Measurements from ENCODE around the gene SLC30A1.

The SLC30A1 gene

GRCh38 chr1:211603191-211603701 is 24.3 kb upstream of the SLC30A1 start:
- Mint-ChIP-seq H3K4me3 (no peak overlapping the region), H3K4me1 (peaks cover 24% of the 10 kb centered on the region), H3K27me3 (peaks cover 27% of the 10 kb centered on the region), H3K36me3 (no peaks in the 10 kb centered on the region), H3K9me3 (no peaks in the 10 kb centered on the region), H3K27ac (no peak overlapping the region)
- CTCF ChIA-PET: no interaction called here
- DNase-seq: no peak

DNA sequence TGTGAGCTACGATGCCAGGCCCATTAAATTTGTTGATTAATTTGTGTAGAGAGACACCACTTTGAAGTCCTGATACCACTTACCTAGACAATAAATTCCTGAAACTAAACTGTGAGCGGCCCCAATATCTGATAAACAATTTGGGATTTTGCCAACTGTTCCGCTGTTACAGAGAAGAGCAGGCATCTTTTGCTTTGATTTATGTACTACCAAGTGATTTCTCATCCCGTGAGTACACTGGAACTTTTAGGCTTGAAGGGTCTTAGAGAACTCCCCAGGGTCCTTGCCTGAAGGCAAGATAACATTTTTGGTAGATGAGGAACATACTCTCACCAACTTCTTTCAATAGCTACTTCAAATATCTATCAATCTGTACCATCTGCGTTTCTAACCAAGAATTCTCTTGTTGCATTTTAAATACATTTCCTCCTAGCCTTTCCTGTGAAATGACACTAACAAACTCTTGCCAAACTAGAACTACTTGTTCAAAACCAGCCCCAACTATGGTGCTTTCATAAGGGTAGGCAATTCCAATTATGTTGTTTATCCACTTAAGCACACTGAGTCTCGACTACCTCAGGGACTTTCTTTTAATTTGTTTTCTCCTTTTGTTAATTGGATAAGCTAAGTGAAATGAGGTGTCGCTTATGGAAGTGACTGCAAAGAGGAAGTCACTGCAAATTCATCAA is 23.2 kb upstream of the SLC30A1 start:
- Mint-ChIP-seq H3K4me1 (peaks cover 23% of the 10 kb centered on the region), H3K36me3 (no peaks in the 10 kb centered on the region), H3K27ac (no peak overlapping the region), H3K4me3 (no peak overlapping the region), H3K9me3 (no peaks in the 10 kb centered on the region), H3K27me3 (peaks cover 20% of the 10 kb centered on the region)
- CTCF ChIA-PET: interaction anchor here (0.8 kb wide), 1 partner anchor 88 kb away, joined by 3 read pairs; no protein-coding TSS in a partner anchor
- no peak for DNase-seq

DNA sequence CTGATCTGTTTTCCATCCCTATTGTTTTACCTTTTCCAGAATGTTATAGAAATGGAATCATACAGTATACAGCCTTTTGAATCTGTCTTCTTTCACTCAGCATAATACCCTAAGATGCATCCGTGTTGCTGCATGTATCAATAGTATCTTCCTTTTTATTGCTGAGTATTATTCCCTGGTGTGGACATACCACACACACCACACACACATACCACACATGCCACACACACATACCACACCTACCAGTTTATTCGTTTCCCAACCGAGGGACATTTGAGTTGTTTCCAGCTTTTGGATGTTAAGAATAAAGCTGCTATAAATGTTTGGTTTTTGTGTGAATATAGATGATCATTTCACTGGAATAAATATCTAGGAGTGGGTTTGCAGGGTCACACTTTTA is 22.2 kb upstream of the SLC30A1 start:
- CTCF ChIA-PET: no interaction called here
- H3K4me3 Mint-ChIP-seq: no peak overlapping the region

DNA sequence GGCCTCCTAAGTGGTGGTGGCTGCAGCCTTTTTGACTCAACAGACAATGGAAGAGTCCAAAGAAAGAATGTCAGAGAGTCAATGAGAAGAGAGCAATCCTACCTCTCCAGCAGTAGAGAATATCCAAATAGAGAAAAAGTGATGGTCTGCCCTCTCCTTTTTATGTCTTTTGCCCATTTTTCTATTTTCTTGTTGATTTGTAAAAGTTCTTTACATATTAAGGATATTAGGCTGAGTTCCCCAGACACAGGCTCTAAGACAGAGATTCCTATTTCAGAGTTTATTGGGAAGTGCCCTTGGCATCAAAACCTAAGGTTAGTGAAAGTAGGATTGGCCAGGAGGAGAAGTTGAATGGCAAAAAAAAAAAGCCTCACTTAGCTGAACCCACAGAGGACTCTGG is 20.3 kb upstream of the SLC30A1 start:
- no peak overlapping the region for H3K27ac Mint-ChIP-seq
- no peak for DNase-seq
- no peaks in the 10 kb centered on the region for H3K36me3 Mint-ChIP-seq
- peaks cover 24% of the 10 kb centered on the region for H3K27me3 Mint-ChIP-seq
- H3K9me3 Mint-ChIP-seq: no peaks in the 10 kb centered on the region
- CTCF ChIA-PET: no interaction called here
- no peak overlapping the region for H3K4me3 Mint-ChIP-seq
- peaks cover 11% of the 10 kb centered on the region for H3K4me1 Mint-ChIP-seq

More for the DNA sequence above, 22.2 kb upstream of the SLC30A1 start:
- H3K4me1 Mint-ChIP-seq: peaks cover 15% of the 10 kb centered on the region
- H3K27me3 Mint-ChIP-seq: peaks cover 17% of the 10 kb centered on the region
- H3K9me3 Mint-ChIP-seq: no peaks in the 10 kb centered on the region
- H3K36me3 Mint-ChIP-seq: no peaks in the 10 kb centered on the region
- H3K27ac Mint-ChIP-seq: no peak overlapping the region
- DNase-seq: no peak

- H3K27me3 Mint-ChIP-seq: peaks cover 24% of the 10 kb centered on the region
- H3K4me3 Mint-ChIP-seq: no peak overlapping the region
- CTCF ChIA-PET: no interaction called here
- peaks cover 11% of the 10 kb centered on the region for H3K4me1 Mint-ChIP-seq
- no peaks in the 10 kb centered on the region for H3K36me3 Mint-ChIP-seq
- H3K9me3 Mint-ChIP-seq: no peaks in the 10 kb centered on the region
- H3K27ac Mint-ChIP-seq: no peak overlapping the region
- DNase-seq: no peak
Observed at GRCh38 chr1:211598514-211598913, 19.6 kb upstream of the SLC30A1 start.

GRCh38 chr1:211596418-211597181 is 17.6 kb upstream of the SLC30A1 start:
- Mint-ChIP-seq H3K36me3 (no peaks in the 10 kb centered on the region), H3K27me3 (peaks cover 28% of the 10 kb centered on the region), H3K4me1 (peaks cover 11% of the 10 kb centered on the region), H3K27ac (no peak overlapping the region), H3K9me3 (no peaks in the 10 kb centered on the region), H3K4me3 (no peak overlapping the region)
- CTCF ChIA-PET: interaction anchor here (1.0 kb wide), 1 partner anchor 81 kb away, joined by 3 read pairs; no protein-coding TSS in a partner anchor
- DNase-seq: no peak

DNA sequence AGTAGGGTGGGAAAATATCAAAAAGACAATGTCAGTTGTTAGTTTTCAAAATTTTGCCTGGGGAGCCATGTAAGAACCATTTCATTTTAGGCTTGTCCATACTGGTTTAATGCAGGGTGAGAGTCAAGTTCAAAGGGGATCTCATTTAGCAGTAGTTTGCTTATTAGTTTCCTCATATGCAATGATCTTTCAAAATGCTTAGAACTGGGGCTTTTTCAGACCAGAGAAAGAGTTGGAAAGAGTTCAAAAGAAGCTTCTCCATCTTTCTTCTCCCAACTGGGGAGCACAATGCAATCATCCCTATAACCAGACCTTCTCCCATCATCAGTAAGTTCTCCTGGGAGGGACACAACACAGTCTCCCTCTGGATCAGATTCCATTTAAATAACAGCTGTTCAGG is 16.5 kb upstream of the SLC30A1 start:
- Mint-ChIP-seq H3K9me3 (no peaks in the 10 kb centered on the region), H3K27me3 (peaks cover 28% of the 10 kb centered on the region), H3K27ac (no peak overlapping the region), H3K4me3 (no peak overlapping the region), H3K4me1 (peaks cover 11% of the 10 kb centered on the region), H3K36me3 (no peaks in the 10 kb centered on the region)
- DNase-seq: no peak
- CTCF ChIA-PET: no interaction called here

GRCh38 chr1:211591980-211592493 is 13.1 kb upstream of the SLC30A1 start:
- Mint-ChIP-seq H3K4me1 (peaks cover 4% of the 10 kb centered on the region), H3K4me3 (no peak overlapping the region), H3K9me3 (no peaks in the 10 kb centered on the region), H3K36me3 (no peaks in the 10 kb centered on the region), H3K27me3 (peaks cover 26% of the 10 kb centered on the region), H3K27ac (no peak overlapping the region)
- CTCF ChIA-PET: no interaction called here
- DNase-seq: no peak

DNA sequence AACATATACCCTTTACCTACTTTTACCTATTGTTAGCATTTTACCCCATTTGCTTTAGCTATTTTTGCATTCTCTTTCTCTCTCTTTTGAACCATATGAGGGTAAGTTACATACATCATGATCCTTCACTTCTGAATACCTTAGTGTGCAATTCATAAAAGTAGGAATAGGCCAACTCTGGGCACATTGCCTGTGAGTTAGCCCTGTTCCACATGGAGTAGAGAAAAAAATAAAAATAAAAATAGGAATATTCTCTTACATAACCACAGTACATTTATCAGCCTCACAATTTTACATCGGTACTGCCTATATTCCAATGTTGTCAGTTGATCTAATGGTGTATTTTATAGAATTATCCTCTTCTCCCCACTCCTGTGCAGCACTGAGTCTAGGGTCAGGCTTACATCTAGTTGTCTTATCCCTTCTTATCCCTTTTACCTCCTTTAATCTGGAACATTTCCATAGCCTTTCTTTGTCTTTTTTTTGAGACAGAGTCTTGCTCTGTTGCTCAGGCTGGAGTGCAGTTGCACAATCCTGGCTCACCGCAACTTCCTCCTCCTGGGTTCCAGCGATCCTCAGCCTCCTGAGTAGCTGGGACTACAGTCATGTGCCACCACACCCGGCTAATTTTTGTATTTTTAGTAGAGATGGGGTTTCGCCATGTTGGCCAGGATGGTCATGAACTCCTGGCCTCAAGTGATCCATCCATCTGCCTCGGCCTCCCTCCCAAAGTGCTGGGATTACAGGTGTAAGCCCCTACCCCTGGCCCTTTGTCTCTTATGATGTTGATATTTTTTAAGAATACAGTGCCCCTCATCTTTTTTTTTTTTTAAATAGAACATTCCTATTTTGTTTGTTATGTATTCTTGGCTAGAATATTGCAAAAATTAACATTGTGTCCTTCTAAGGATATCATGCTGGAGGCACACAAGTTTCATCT is 11.1 kb upstream of the SLC30A1 start:
- H3K36me3 Mint-ChIP-seq: no peaks in the 10 kb centered on the region
- CTCF ChIA-PET: no interaction called here
- H3K27me3 Mint-ChIP-seq: peaks cover 13% of the 10 kb centered on the region
- H3K4me3 Mint-ChIP-seq: no peak overlapping the region
- H3K9me3 Mint-ChIP-seq: no peaks in the 10 kb centered on the region
- H3K4me1 Mint-ChIP-seq: peaks cover 4% of the 10 kb centered on the region
- no peak for DNase-seq
- no peak overlapping the region for H3K27ac Mint-ChIP-seq

DNA sequence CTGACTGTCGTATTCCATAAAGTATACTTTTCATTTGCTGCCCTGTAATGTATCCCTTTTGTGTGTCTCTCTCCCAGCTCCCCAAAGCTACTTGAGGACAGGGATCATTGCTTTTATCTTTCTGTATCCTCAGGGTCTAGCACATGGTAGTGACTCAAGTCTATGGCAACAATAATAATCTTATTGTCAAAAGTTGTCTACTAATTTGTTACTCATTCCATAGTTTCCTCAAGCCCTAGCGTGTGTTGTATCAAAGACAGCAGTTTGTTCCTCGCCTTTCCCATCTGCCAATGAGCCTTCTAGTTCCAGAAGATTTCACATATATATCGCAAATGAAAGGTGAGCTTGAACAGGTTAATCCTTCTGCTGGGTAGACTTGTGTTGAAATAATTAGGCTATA is 9.8 kb upstream of the SLC30A1 start:
- CTCF ChIA-PET: no interaction called here
- Mint-ChIP-seq H3K4me1 (peaks cover 4% of the 10 kb centered on the region), H3K27ac (no peak overlapping the region), H3K36me3 (no peaks in the 10 kb centered on the region), H3K4me3 (no peak overlapping the region), H3K9me3 (no peaks in the 10 kb centered on the region), H3K27me3 (peaks cover 16% of the 10 kb centered on the region)
- DNase-seq: no peak

GRCh38 chr1:211587123-211587522 is 8.2 kb upstream of the SLC30A1 start:
- H3K27me3 Mint-ChIP-seq: peaks cover 16% of the 10 kb centered on the region
- CTCF ChIA-PET: no interaction called here
- H3K36me3 Mint-ChIP-seq: no peaks in the 10 kb centered on the region
- no peak overlapping the region for H3K4me3 Mint-ChIP-seq
- DNase-seq: no peak
- H3K27ac Mint-ChIP-seq: no peak overlapping the region
- H3K4me1 Mint-ChIP-seq: peaks cover 14% of the 10 kb centered on the region
- H3K9me3 Mint-ChIP-seq: no peaks in the 10 kb centered on the region

DNA sequence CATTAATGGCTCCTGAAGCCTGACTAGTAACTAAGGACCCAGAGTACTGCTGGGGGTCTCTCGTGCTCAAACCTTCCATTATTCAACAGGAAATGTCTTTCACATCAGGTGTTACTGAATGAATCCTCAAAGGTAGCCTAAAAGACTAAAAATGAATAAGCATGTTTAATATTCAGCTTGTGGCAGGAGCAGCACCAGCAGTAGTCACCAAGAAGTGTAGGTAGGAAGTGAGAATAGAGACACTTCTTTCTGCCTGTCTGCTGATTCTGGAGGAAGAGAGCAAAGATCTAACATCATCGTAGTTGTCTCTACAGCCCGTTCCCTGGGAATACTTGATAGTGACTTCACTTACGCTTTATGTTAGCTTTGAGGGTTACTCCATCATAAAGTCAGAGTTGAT is 7.6 kb upstream of the SLC30A1 start:
- H3K36me3 Mint-ChIP-seq: no peaks in the 10 kb centered on the region
- peaks cover 20% of the 10 kb centered on the region for H3K4me1 Mint-ChIP-seq
- DNase-seq: no peak
- peaks cover 16% of the 10 kb centered on the region for H3K27me3 Mint-ChIP-seq
- CTCF ChIA-PET: no interaction called here
- no peak overlapping the region for H3K4me3 Mint-ChIP-seq
- H3K27ac Mint-ChIP-seq: no peak overlapping the region
- no peaks in the 10 kb centered on the region for H3K9me3 Mint-ChIP-seq

DNA sequence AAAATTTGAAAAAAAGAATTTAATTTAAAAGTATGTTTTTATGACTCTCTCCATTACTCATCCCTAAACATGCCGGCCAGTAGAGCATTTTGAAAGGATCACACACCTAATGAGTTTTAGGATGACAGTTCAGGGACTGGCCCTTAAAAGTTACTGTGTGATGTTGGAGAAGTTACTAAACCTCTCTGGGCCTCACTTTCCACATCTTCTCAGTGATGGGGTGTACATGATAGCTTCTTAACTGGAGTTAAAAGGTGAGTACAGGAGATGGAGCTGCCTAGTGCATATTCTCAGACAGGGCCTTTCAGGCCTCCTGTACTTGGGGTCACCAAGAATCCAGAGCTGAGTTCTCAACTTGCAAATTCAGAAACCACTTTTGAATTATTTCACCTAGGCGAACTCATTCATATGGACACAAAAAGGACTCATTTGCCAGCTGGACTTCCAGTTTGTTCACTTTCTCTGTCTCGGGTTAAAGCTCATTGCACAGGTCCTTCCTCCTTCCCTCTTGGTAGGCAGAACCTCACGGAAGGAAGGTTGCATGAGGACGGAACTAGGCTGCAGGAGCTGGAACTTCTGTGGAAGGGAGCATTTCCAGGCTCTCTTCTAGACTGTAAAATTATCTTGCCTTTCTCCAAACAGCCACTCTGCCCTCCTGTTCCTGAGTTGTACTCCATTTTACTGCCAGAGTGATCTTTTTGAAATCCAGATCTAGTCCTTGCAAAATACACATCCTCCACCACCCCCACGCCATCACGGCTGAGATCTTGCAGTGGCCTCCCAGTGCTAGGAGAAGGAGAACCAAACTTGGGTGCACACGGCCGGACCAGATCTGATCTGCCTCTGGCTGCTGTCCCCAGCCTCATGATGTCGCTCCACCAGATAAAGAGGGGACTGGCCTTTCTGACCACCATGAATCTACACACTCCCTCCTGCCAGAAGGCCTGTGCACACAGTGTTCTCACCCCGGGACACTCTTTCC is 4.3 kb upstream of the SLC30A1 start:
- no peak overlapping the region for H3K4me3 Mint-ChIP-seq
- H3K27me3 Mint-ChIP-seq: peaks cover 11% of the 10 kb centered on the region
- DNase-seq: no peak
- H3K27ac Mint-ChIP-seq: no peak overlapping the region
- CTCF ChIA-PET: interaction anchor here (1.2 kb wide), 1 partner anchor 42 kb away, joined by 3 read pairs; no protein-coding TSS in a partner anchor
- no peaks in the 10 kb centered on the region for H3K36me3 Mint-ChIP-seq
- H3K9me3 Mint-ChIP-seq: no peaks in the 10 kb centered on the region
- H3K4me1 Mint-ChIP-seq: peaks cover 36% of the 10 kb centered on the region

Data from activated naive CD4-positive, alpha-beta T cell treated with anti-CD3 and anti-CD28 coated beads, Interleukin-2, amount 10 ng/mL, durations not matched to agents 7 days and 5 days (primary cell).